HL-60 (cell line): ENCODE data around the gene WRAP73.
"Not testable (repeated sequence)": the region's sequence is repeated elsewhere in the genome, so short reads cannot be mapped to it uniquely, and the experiment has no call there.

ENCODE experiments used
- CTCF ChIP-seq: IDR thresholded peaks from one replicate; pipeline ENCODE4 v1.5.1; 2011; ENCODE audit warnings: low read length, control low read depth, inconsistent platforms; ENCODE audit not compliant: insufficient read depth
- POLR2AphosphoS5 ChIP-seq: IDR thresholded peaks from 2 replicates; pipeline ENCODE4 v1.6.1; 2012; ENCODE audit warnings: low read depth
- REST ChIP-seq: IDR thresholded peaks from 2 replicates; pipeline ENCODE4 v1.6.1; 2012; ENCODE audit warnings: low read depth; ENCODE audit not compliant: insufficient replicate concordance

GRCh38 chr1:3585353-3585868, 64.5 kb downstream of the WRAP73 start:
- TF ChIP-seq CTCF, REST, POLR2AphosphoS5: not testable (repeated sequence)
